Measurements from ENCODE around the gene GCGR.

DNA sequence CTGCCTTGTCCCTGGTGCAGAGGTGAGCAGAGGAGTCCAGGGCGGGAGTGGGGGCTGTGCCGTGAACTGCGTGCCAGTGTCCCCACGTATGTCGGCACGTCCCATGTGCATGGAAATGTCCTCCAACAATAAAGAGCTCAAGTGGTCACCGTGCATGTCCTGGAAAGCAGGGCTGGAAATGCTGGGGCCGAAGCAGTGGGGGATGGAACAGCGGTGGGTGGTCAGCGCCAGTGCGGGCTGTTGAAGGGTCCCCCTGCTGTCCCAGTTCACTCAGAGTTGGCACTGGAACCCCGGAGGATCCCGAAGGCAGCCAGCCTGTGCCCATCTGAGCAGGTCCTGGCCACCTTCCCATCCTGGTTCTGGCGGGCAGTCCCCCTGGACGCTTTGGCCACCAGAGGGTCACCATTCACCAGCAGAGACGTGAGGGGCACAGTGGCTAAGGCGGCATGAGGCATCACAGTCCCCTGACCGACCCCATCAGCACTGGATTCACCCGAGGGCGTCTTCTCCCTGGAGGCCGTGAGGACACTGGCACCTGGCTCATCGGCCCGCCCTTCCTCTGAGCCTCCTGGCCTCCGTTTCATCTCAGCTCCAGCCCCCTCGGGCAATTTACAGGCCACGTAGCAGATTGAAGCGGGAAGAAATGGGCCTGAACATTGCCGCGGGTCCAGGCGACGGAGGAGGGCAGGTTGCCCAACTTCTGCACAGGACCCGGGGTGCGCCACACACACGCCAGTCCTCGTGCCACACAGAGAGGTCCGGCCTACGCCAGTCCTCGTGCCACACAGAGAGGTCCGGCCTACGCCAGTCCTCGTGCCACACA, 10.1 kb downstream of the GCGR start:
- TF ChIP-seq EZH2 (IDR thresholded peaks at IDR 0.05; ENCODE audit: low read depth, unreplicated experiment) (no peak), EZH2phosphoT487 (IDR thresholded peaks at IDR 0.05; ENCODE audit: unreplicated experiment) (no peak), POLR2AphosphoS5 (IDR thresholded peaks at IDR 0.05; ENCODE audit: low read depth) (no peak), CREB1 (CRISPR knock-in tag; IDR thresholded peaks at IDR 0.05; ENCODE audit: low read depth) (no peak), NANOG (IDR thresholded peaks at IDR 0.05; ENCODE audit: borderline replicate concordance) (no peak)
- TF ChIP-seq, protein P1, sequence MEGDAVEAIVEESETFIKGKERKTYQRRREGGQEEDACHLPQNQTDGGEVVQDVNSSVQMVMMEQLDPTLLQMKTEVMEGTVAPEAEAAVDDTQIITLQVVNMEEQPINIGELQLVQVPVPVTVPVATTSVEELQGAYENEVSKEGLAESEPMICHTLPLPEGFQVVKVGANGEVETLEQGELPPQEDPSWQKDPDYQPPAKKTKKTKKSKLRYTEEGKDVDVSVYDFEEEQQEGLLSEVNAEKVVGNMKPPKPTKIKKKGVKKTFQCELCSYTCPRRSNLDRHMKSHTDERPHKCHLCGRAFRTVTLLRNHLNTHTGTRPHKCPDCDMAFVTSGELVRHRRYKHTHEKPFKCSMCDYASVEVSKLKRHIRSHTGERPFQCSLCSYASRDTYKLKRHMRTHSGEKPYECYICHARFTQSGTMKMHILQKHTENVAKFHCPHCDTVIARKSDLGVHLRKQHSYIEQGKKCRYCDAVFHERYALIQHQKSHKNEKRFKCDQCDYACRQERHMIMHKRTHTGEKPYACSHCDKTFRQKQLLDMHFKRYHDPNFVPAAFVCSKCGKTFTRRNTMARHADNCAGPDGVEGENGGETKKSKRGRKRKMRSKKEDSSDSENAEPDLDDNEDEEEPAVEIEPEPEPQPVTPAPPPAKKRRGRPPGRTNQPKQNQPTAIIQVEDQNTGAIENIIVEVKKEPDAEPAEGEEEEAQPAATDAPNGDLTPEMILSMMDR (conservative IDR thresholded peaks at IDR 0.05; ENCODE audit: low read depth in 2 of 2) = no peak
- TF ChIP-seq, protein P2, sequence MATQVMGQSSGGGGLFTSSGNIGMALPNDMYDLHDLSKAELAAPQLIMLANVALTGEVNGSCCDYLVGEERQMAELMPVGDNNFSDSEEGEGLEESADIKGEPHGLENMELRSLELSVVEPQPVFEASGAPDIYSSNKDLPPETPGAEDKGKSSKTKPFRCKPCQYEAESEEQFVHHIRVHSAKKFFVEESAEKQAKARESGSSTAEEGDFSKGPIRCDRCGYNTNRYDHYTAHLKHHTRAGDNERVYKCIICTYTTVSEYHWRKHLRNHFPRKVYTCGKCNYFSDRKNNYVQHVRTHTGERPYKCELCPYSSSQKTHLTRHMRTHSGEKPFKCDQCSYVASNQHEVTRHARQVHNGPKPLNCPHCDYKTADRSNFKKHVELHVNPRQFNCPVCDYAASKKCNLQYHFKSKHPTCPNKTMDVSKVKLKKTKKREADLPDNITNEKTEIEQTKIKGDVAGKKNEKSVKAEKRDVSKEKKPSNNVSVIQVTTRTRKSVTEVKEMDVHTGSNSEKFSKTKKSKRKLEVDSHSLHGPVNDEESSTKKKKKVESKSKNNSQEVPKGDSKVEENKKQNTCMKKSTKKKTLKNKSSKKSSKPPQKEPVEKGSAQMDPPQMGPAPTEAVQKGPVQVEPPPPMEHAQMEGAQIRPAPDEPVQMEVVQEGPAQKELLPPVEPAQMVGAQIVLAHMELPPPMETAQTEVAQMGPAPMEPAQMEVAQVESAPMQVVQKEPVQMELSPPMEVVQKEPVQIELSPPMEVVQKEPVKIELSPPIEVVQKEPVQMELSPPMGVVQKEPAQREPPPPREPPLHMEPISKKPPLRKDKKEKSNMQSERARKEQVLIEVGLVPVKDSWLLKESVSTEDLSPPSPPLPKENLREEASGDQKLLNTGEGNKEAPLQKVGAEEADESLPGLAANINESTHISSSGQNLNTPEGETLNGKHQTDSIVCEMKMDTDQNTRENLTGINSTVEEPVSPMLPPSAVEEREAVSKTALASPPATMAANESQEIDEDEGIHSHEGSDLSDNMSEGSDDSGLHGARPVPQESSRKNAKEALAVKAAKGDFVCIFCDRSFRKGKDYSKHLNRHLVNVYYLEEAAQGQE (IDR thresholded peaks at IDR 0.05; ENCODE audit: unreplicated experiment) = no peak

Data from GM23338 (cell line).